GM23338 (cell line): ENCODE results near the gene UNC5A.

Source experiments
- CTCF ChIP-seq, 2 experiments: fragments of 200-600 bp in 1 of 2; sonication (generic) in 1 of 2; conservative IDR thresholded peaks; 2 replicates each; pipeline versions ENCODE4 v1.5.1 to v1.6.1; 2016 to 2017; ENCODE audit warnings: antibody characterized with exemption in 2 of 2, low read depth in 2 of 2, mild to moderate bottlenecking in 2 of 2, moderate library complexity in 1 of 2
- EZH2 ChIP-seq: fragments of 200-600 bp; sonication (generic); IDR thresholded peaks from one replicate; pipeline ENCODE4 v1.8.0; 2017; ENCODE audit warnings: antibody characterized with exemption, mild to moderate bottlenecking, low read depth; ENCODE audit not compliant: unreplicated experiment

- TF ChIP-seq CTCF (conservative IDR thresholded peaks at IDR 0.05; ENCODE audit: low read depth in 2 of 2) (no peak), EZH2 (no peak)
Observed at GRCh38 chr5:176761755-176762154, 48.6 kb upstream of the UNC5A start.
